ENCODE results near the gene VKORC1.

GRCh38 chr16:31108035-31108793 lies 13.6 kb upstream of the VKORC1 start, which contains the start of gene BCKDK:
- no peak for TF ChIP-seq EZH2phosphoT487 (IDR thresholded peaks at IDR 0.05; ENCODE audit: borderline replicate concordance, low read length)
- TF ChIP-seq CTCF (conservative IDR thresholded peaks at IDR 0.05; ENCODE audit: low read depth, low read length) = no peak

Data from PC-3 (cell line).